GM12878 (cell line): ENCODE results near the gene IRS1. TPM values are rescaled to one million over a fixed set of nuclear protein-coding genes. Genes with fewer than 3 reads are reported as not detected.

Experiments used
- ATAC-seq: fragments of 200-7000 bp; cut with Tn5 transposase; 3 replicates; pipeline ENCODE4 v1.9.1; 2020; ENCODE audit warnings: mild to moderate bottlenecking, moderate library complexity
- BruUV-seq: library from RNA; stranded (reverse); fragments of 400-500 nt; replicated peaks from 2 replicates; lab custom pipeline; 2021; lab: Mats Ljungman, UMichigan
- CTCF ChIA-PET: fragments of 300-600 bp; sonication (Branson Sonifier 250); formaldehyde crosslinking; extraction: SDS; loops from one replicate; lab custom pipeline; 2021; ENCODE audit warnings: inconsistent platforms; lab: Yijun Ruan, JAX
- POLR2A ChIA-PET: fragments of 350-600 bp; formaldehyde crosslinking; extraction: SDS; loops from one replicate; lab custom pipeline; 2021; ENCODE audit warnings: inconsistent platforms; lab: Charles Lee
- RAD21 ChIA-PET: fragments of 300-600 bp; sonication (Branson Sonifier 250); formaldehyde crosslinking; loops from one replicate; lab custom pipeline; 2023; ENCODE audit warnings: antibody characterized with exemption; ENCODE audit not compliant: unreplicated experiment; lab: Charles Lee
- SMC1A ChIA-PET: fragments of 300-600 bp; sonication (Branson Sonifier 250); formaldehyde crosslinking; loops from one replicate; lab custom pipeline; 2023; ENCODE audit not compliant: unreplicated experiment, uncharacterized antibody; lab: Charles Lee
- DNase-seq: peaks from one replicate; pipeline ENCODE4 v3.0.0-alpha.2; 2011; ENCODE audit warnings: low read depth, low spot score
- FAIRE-seq: peaks from 3 replicates; lab custom pipeline; 2011; peaks lifted over from hg19 to GRCh38; lab: Jason Lieb, UNC
- H2AFZ ChIP-seq: 2 replicates; pipeline ENCODE4 v1.6.0; 2011; ENCODE audit warnings: low read depth, low read length, control low read depth; ENCODE audit not compliant: control insufficient read depth
- H3K27ac ChIP-seq: 2 replicates; pipeline ENCODE4 v1.5.1; 2011; ENCODE audit warnings: control low read depth; ENCODE audit not compliant: control insufficient read depth, insufficient read depth
- H3K27me3 ChIP-seq, 2 experiments: replicated peaks in 1 of 2; 2 replicates each; pipeline versions ENCODE4 v1.6.0 to v1.6.1; 2011; ENCODE audit warnings: low read length in 1 of 2; ENCODE audit not compliant: control insufficient read depth in 2 of 2, insufficient read depth in 2 of 2
- H3K36me3 ChIP-seq, 2 experiments: 2 replicates each; pipeline ENCODE4 v1.5.1; 2011; ENCODE audit warnings: low read length in 1 of 2; ENCODE audit not compliant: control insufficient read depth in 2 of 2, insufficient read depth in 2 of 2
- H3K4me1 ChIP-seq: 2 replicates; pipeline ENCODE4 v1.6.1; 2011; ENCODE audit warnings: mild to moderate bottlenecking, low read length, moderate library complexity, mixed read lengths; ENCODE audit not compliant: control insufficient read depth, insufficient read depth
- H3K4me2 ChIP-seq: 2 replicates; pipeline ENCODE4 v1.6.0; 2011; ENCODE audit warnings: control low read depth; ENCODE audit not compliant: control insufficient read depth, insufficient read depth
- H3K4me3 ChIP-seq: fragments of 200-600 bp; sonication (generic); 2 replicates; pipeline ENCODE4 v1.5.1; 2016
- H3K79me2 ChIP-seq: 2 replicates; pipeline ENCODE4 v1.6.0; 2011; ENCODE audit warnings: low read length; ENCODE audit not compliant: control insufficient read depth, insufficient read depth
- H3K9ac ChIP-seq: 2 replicates; pipeline ENCODE4 v1.8.0; 2011; ENCODE audit warnings: low read length, control low read depth, mixed read lengths; ENCODE audit not compliant: control insufficient read depth, insufficient read depth
- H3K9me3 ChIP-seq: replicated peaks from 3 replicates; pipeline ENCODE4 v1.5.1; 2011; ENCODE audit warnings: mild to moderate bottlenecking, low read length; ENCODE audit not compliant: control insufficient read depth, insufficient read depth
- H4K20me1 ChIP-seq: 2 replicates; pipeline ENCODE4 v1.6.0; 2011; ENCODE audit not compliant: control insufficient read depth, insufficient read depth
- CHD4 ChIP-seq: fragments of 200-600 bp; sonication (generic); IDR thresholded peaks from 2 replicates; pipeline ENCODE4 v1.6.1; 2016; ENCODE audit warnings: mild to moderate bottlenecking
- CREB1 ChIP-seq: IDR thresholded peaks from 2 replicates; pipeline ENCODE4 v1.6.1; 2012; ENCODE audit warnings: low read depth, mild to moderate bottlenecking, inconsistent platforms
- EED ChIP-seq: sonication (generic); IDR thresholded peaks from 2 replicates; pipeline ENCODE4 v1.6.1; 2016; ENCODE audit warnings: antibody characterized with exemption, low read depth
- KDM1A ChIP-seq: fragments of 200-600 bp; sonication (generic); IDR thresholded peaks from 2 replicates; pipeline ENCODE4 v1.6.1; 2016; ENCODE audit warnings: borderline replicate concordance
- NR2C1 ChIP-seq: fragments of 450-650 bp; IDR thresholded peaks from 2 replicates; pipeline ENCODE4 v1.6.1; 2017; ENCODE audit warnings: antibody characterized with exemption, mild to moderate bottlenecking, moderate library complexity
- POLR2A ChIP-seq: IDR thresholded peaks from 2 replicates; pipeline ENCODE4 v1.6.1; 2011; ENCODE audit warnings: low read depth, mild to moderate bottlenecking, low read length
- SMAD1 ChIP-seq: fragments of 450-650 bp; IDR thresholded peaks from 2 replicates; pipeline ENCODE4 v1.6.1; 2018; ENCODE audit warnings: mild to moderate bottlenecking, low read depth; ENCODE audit not compliant: partially characterized antibody
- SREBF1 ChIP-seq: IDR thresholded peaks from 2 replicates; pipeline ENCODE4 v1.6.1; 2012; ENCODE audit warnings: mild to moderate bottlenecking, low read length
- WGBS: methylation state at CpG from one replicate; pipeline ENCODE4 v1.1.6; 2016; ENCODE audit warnings: low lambda C conversion rate; ENCODE audit not compliant: insufficient replicate concordance, insufficient coverage; ENCODE audit errors: missing lambda C conversion rate; 5-methylcytosine and 5-hydroxymethylcytosine counted together
- in situ Hi-C: fragments of 300-500 bp; cut with MboI; formaldehyde crosslinking; loops from 9 replicates; pipeline ENCODE4 v1.14.3; 2018; ENCODE audit warnings: mixed read lengths
- intact Hi-C: fragments of 100-400 bp; cut with micrococcal nuclease; formaldehyde crosslinking; loops from one replicate; pipeline ENCODE4 v1.14.2; 2022; ENCODE audit not compliant: unreplicated experiment
- polyA plus RNA-seq, 11 experiments: library from polyadenylated mRNA; depleted of rRNA in 4 of 11; unstranded in 6 of 11; stranded (reverse) in 5 of 11; fragments of >200 nt; fragmentation: Nextera tagmentation in 4 of 11; fragmentation: Illumina TruSeq in 1 of 11; extraction: Ambion mirVana in 4 of 11; extraction: Trizol in 1 of 11; gene quantifications; 1 replicate in 1 of 11; 2 replicates in 10 of 11; pipeline versions ENCODE4 v1.2.1 to v1.2.3, GENCODE V29; 2011 to 2016; ENCODE audit warnings: inconsistent platforms in 2 of 11, missing spikeins in 2 of 11, low read depth in 1 of 11
- total RNA-seq, 4 experiments: library from RNA; depleted of rRNA in 3 of 4; stranded (reverse); fragments of >200 nt in 3 of 4; fragmentation: Illumina TruSeq in 1 of 4; extraction: Trizol in 1 of 4; gene quantifications; 2 replicates each; pipeline versions ENCODE4 v1.2.1 to v1.2.3, GENCODE V29; 2013 to 2021
- TF ChIP-seq, protein P1 (sequence below): IDR thresholded peaks from 2 replicates; pipeline ENCODE4 v1.6.1; 2012; ENCODE audit warnings: low read depth, low read length, improper control_type of control experiment
- TF ChIP-seq, protein P2 (sequence below): IDR thresholded peaks from 2 replicates; pipeline ENCODE4 v1.6.1; 2011; ENCODE audit warnings: borderline replicate concordance, low read depth, mild to moderate bottlenecking, moderate library complexity, low read length; ENCODE audit not compliant: insufficient read depth, poor library complexity, severe bottlenecking
- TF ChIP-seq, protein P3 (sequence below): fragments of 450-650 bp; IDR thresholded peaks from 2 replicates; pipeline ENCODE4 v1.6.1; 2016; ENCODE audit warnings: mild to moderate bottlenecking
- TF ChIP-seq, protein P4 (sequence below): fragments of 450-650 bp; IDR thresholded peaks from 2 replicates; pipeline ENCODE4 v1.6.1; 2018; ENCODE audit warnings: borderline replicate concordance, mild to moderate bottlenecking; ENCODE audit not compliant: partially characterized antibody
- TF ChIP-seq, protein P5 (sequence below): fragments of 450-650 bp; IDR thresholded peaks from 2 replicates; pipeline ENCODE4 v1.6.1; 2016; ENCODE audit warnings: mild to moderate bottlenecking, moderate library complexity, borderline replicate concordance
- TF ChIP-seq, protein P6 (sequence below): fragments of 450-650 bp; IDR thresholded peaks from 2 replicates; pipeline ENCODE4 v1.6.1; 2016; ENCODE audit warnings: mild to moderate bottlenecking

IRS1 gene
- total and polyA plus RNA-seq, 10 of the 15 experiments (the other 5 are each of a cell fraction or from before 2014, with no cell fraction given) = 0.03 to 1.7 (median 0.34) TPM

DNA sequence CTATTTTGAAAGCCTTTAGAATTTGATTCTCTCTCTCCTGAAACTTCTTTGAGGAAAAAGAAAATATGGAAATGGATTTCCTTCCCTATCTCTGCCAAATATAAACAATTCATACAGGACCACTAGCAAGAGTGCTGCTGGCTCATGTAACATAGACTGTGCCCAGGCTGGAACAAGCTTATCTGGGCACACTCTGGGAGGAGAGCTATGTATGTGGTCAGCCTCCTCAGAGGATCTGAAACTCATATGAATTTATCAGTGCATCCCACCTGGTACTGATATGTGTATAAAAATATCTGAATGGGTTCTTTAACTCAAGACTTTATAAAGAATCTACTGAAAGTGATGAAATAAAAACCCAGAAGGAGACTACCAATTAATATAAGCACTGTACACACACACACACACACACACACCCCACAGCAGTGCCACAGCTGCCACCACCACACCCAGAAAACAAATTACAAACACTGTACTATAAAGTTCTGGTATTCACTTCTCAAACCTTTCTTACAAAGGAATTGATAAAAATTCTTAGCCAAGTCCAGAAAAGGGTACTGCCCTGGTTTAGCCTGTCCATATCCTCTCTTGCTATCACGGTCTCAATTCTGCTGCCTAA lies 115.6 kb downstream of the IRS1 start:
- Histone ChIP-seq H3K27me3 (no peaks in the 10 kb centered on the region), H3K27ac (no peak overlapping the region), H3K4me1 (no peaks in the 10 kb centered on the region), H2AFZ (no peak overlapping the region), H3K9ac (no peak overlapping the region), H3K9me3 (no peaks in the 10 kb centered on the region), H3K36me3 (no peaks in the 10 kb centered on the region), H3K79me2 (no peaks in the 10 kb centered on the region), H3K4me3 (no peak overlapping the region), H3K4me2 (no peak overlapping the region), H4K20me1 (no peaks in the 10 kb centered on the region)
- WGBS = 28% methylated on average over 1 of the region's 1 CpG
- no peak for DNase-seq
- no peak for ATAC-seq
- CTCF ChIA-PET = no interaction called here
- no peak for FAIRE-seq
- POLR2A ChIA-PET = no interaction called here
- intact Hi-C loops = no loop called here
- no TSS peak for BruUV-seq
- SMC1A ChIA-PET = no interaction called here
- RAD21 ChIA-PET = no interaction called here
- in situ Hi-C loops = no loop called here
- TF ChIP-seq, protein P1, sequence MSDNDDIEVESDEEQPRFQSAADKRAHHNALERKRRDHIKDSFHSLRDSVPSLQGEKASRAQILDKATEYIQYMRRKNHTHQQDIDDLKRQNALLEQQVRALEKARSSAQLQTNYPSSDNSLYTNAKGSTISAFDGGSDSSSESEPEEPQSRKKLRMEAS = no peak
- TF ChIP-seq, protein P2, sequence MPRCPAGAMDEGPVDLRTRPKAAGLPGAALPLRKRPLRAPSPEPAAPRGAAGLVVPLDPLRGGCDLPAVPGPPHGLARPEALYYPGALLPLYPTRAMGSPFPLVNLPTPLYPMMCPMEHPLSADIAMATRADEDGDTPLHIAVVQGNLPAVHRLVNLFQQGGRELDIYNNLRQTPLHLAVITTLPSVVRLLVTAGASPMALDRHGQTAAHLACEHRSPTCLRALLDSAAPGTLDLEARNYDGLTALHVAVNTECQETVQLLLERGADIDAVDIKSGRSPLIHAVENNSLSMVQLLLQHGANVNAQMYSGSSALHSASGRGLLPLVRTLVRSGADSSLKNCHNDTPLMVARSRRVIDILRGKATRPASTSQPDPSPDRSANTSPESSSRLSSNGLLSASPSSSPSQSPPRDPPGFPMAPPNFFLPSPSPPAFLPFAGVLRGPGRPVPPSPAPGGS = no peak
- TF ChIP-seq, protein P3, sequence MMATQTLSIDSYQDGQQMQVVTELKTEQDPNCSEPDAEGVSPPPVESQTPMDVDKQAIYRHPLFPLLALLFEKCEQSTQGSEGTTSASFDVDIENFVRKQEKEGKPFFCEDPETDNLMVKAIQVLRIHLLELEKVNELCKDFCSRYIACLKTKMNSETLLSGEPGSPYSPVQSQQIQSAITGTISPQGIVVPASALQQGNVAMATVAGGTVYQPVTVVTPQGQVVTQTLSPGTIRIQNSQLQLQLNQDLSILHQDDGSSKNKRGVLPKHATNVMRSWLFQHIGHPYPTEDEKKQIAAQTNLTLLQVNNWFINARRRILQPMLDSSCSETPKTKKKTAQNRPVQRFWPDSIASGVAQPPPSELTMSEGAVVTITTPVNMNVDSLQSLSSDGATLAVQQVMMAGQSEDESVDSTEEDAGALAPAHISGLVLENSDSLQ = no peak
- TF ChIP-seq EED (no peak), NR2C1 (no peak), SREBF1 (no peak), CHD4 (no peak), KDM1A (no peak), POLR2A (no peak), SMAD1 (no peak), CREB1 (no peak)
- TF ChIP-seq, protein P4, sequence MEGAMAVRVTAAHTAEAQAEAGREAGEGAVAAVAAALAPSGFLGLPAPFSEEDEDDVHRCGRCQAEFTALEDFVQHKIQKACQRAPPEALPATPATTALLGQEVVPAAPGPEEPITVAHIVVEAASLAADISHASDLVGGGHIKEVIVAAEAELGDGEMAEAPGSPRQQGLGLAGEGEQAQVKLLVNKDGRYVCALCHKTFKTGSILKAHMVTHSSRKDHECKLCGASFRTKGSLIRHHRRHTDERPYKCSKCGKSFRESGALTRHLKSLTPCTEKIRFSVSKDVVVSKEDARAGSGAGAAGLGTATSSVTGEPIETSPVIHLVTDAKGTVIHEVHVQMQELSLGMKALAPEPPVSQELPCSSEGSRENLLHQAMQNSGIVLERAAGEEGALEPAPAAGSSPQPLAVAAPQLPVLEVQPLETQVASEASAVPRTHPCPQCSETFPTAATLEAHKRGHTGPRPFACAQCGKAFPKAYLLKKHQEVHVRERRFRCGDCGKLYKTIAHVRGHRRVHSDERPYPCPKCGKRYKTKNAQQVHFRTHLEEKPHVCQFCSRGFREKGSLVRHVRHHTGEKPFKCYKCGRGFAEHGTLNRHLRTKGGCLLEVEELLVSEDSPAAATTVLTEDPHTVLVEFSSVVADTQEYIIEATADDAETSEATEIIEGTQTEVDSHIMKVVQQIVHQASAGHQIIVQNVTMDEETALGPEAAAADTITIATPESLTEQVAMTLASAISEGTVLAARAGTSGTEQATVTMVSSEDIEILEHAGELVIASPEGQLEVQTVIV = no peak
- TF ChIP-seq, protein P5, sequence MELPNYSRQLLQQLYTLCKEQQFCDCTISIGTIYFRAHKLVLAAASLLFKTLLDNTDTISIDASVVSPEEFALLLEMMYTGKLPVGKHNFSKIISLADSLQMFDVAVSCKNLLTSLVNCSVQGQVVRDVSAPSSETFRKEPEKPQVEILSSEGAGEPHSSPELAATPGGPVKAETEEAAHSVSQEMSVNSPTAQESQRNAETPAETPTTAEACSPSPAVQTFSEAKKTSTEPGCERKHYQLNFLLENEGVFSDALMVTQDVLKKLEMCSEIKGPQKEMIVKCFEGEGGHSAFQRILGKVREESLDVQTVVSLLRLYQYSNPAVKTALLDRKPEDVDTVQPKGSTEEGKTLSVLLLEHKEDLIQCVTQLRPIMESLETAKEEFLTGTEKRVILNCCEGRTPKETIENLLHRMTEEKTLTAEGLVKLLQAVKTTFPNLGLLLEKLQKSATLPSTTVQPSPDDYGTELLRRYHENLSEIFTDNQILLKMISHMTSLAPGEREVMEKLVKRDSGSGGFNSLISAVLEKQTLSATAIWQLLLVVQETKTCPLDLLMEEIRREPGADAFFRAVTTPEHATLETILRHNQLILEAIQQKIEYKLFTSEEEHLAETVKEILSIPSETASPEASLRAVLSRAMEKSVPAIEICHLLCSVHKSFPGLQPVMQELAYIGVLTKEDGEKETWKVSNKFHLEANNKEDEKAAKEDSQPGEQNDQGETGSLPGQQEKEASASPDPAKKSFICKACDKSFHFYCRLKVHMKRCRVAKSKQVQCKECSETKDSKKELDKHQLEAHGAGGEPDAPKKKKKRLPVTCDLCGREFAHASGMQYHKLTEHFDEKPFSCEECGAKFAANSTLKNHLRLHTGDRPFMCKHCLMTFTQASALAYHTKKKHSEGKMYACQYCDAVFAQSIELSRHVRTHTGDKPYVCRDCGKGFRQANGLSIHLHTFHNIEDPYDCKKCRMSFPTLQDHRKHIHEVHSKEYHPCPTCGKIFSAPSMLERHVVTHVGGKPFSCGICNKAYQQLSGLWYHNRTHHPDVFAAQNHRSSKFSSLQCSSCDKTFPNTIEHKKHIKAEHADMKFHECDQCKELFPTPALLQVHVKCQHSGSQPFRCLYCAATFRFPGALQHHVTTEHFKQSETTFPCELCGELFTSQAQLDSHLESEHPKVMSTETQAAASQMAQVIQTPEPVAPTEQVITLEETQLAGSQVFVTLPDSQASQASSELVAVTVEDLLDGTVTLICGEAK = no peak
- TF ChIP-seq, protein P6, sequence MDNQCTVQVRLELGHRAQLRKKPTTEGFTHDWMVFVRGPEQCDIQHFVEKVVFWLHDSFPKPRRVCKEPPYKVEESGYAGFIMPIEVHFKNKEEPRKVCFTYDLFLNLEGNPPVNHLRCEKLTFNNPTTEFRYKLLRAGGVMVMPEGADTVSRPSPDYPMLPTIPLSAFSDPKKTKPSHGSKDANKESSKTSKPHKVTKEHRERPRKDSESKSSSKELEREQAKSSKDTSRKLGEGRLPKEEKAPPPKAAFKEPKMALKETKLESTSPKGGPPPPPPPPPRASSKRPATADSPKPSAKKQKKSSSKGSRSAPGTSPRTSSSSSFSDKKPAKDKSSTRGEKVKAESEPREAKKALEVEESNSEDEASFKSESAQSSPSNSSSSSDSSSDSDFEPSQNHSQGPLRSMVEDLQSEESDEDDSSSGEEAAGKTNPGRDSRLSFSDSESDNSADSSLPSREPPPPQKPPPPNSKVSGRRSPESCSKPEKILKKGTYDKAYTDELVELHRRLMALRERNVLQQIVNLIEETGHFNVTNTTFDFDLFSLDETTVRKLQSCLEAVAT = no peak
